ENCODE data around the gene IRAG1. TPM values are rescaled to one million over a fixed set of nuclear protein-coding genes. Genes with fewer than 3 reads are reported as not detected.
A peak's percentile ranks its signal among the peaks of the same experiment; 100 is the strongest.

IRAG1 gene
- total RNA-seq (2022) (0.07 TPM in 1 of 2 replicates, not detected in the other), Bru-seq, nascent RNA (percentile 11 among the genes with signal in this experiment), BruChase-seq, experiment 1, labeled RNA remaining after a 6-hour chase (percentile 9 among the genes with signal in this experiment), BruChase-seq, experiment 2, labeled RNA remaining after a 2-hour chase (percentile 9 among the genes with signal in this experiment)
- long read RNA-seq, result 0 reads

GRCh38 chr11:10693509-10694081, at the start of gene IRAG1:
TSS of gene IRAG1 (minus strand) at chr11:10693755. CDS start at chr11:10693602, 153 bp downstream.
- ChIA-PET CTCF (interaction anchor here (0.5 to 1.7 kb wide), 2 partner anchors 8 to 40 kb away, joined by 3 to 5 read pairs; no protein-coding TSS in a partner anchor), POLR2A (interaction anchor here (0.6 to 1.5 kb wide), 3 partner anchors 15 to 355 kb away, joined by 3 to 5 read pairs (median 4); partner anchors contain the start of gene RNF141)
- H3K27me3 Mint-ChIP-seq (ENCODE audit: insufficient read depth, unreplicated experiment), result peaks cover 25% of the 10 kb centered on the region
- intact Hi-C loops (cut with micrococcal nuclease), result no loop called here
- BruUV-seq (replicated peaks), result no TSS peak
- H3K36me3 Mint-ChIP-seq (ENCODE audit: insufficient read depth, unreplicated experiment), result no peaks in the 10 kb centered on the region
- H3K4me1 Mint-ChIP-seq (ENCODE audit: insufficient read depth, unreplicated experiment), result no peaks in the 10 kb centered on the region
- no peak for TF ChIP-seq CTCF (IDR thresholded peaks at IDR 0.05; ENCODE audit: unreplicated experiment)
- H3K9me3 Mint-ChIP-seq (ENCODE audit: unreplicated experiment), result no peaks in the 10 kb centered on the region
- DNase-seq (ENCODE audit: unreplicated experiment), result no peak
- no peak within 1 kb of the TSS for H3K4me3 Mint-ChIP-seq (ENCODE audit: unreplicated experiment)
- no peak within 1 kb of the TSS for H3K27ac Mint-ChIP-seq (ENCODE audit: low read depth, unreplicated experiment)

- Mint-ChIP-seq H3K36me3 (ENCODE audit: insufficient read depth, unreplicated experiment) (no peaks in the 10 kb centered on the region), H3K27me3 (ENCODE audit: insufficient read depth, unreplicated experiment) (no peaks in the 10 kb centered on the region), H3K9me3 (ENCODE audit: unreplicated experiment) (no peaks in the 10 kb centered on the region), H3K27ac (ENCODE audit: low read depth, unreplicated experiment) (no peak overlapping the region), H3K4me3 (ENCODE audit: unreplicated experiment) (no peak overlapping the region), H3K4me1 (ENCODE audit: insufficient read depth, unreplicated experiment) (no peaks in the 10 kb centered on the region)
- intact Hi-C loops (cut with micrococcal nuclease), result no loop called here
- CTCF ChIA-PET, result no interaction called here
- BruUV-seq (replicated peaks), result no TSS peak
- no peak for DNase-seq (ENCODE audit: unreplicated experiment)
- no peak for TF ChIP-seq CTCF (IDR thresholded peaks at IDR 0.05; ENCODE audit: unreplicated experiment)
- POLR2A ChIA-PET, result no interaction called here
Measured at GRCh38 chr11:10742460-10743208, 49.1 kb upstream of the IRAG1 start.

GRCh38 chr11:10735481-10736475, 42.2 kb upstream of the IRAG1 start:
- Mint-ChIP-seq H3K4me3 (ENCODE audit: unreplicated experiment) (peak overlapping the region; percentile 66), H3K27ac (ENCODE audit: low read depth, unreplicated experiment) (peak overlapping the region; percentile 82), H3K9me3 (ENCODE audit: unreplicated experiment) (no peaks in the 10 kb centered on the region), H3K36me3 (ENCODE audit: insufficient read depth, unreplicated experiment) (no peaks in the 10 kb centered on the region), H3K27me3 (ENCODE audit: insufficient read depth, unreplicated experiment) (no peaks in the 10 kb centered on the region), H3K4me1 (ENCODE audit: insufficient read depth, unreplicated experiment) (peaks cover 14% of the 10 kb centered on the region)
- DNase-seq (ENCODE audit: unreplicated experiment), result peak; percentile 93
- no TSS peak for BruUV-seq (replicated peaks)
- TF ChIP-seq CTCF (IDR thresholded peaks at IDR 0.05; ENCODE audit: unreplicated experiment), result peak; percentile 98
- CTCF ChIA-PET, result interaction anchor here (0.6 to 2.4 kb wide), 37 partner anchors 8 to 763 kb away, joined by 3 to 27 read pairs (median 3); no protein-coding TSS in a partner anchor
- POLR2A ChIA-PET, result interaction anchor here (0.6 to 1.3 kb wide), 5 partner anchors 13 to 650 kb away, joined by 3 to 7 read pairs (median 4); partner anchors contain the start of gene RNF141
- intact Hi-C loops (cut with micrococcal nuclease), result loop anchor here (1.0 to 10.0 kb wide), 10 partner anchors 81 to 977 kb away; partner anchors contain the start of gene RNF141

All from MCF 10A (cell line).